SK-N-MC (cell line): ENCODE data around the gene COPE.

Source experiments
- EZH2 ChIP-seq: fragments of 200-600 bp; sonication (generic); IDR thresholded peaks from one replicate; pipeline ENCODE4 v1.6.1; 2017; ENCODE audit warnings: antibody characterized with exemption
- FOXP2 ChIP-seq: optimal IDR thresholded peaks from 2 replicates; pipeline ENCODE3; 2011; ENCODE audit warnings: mild to moderate bottlenecking, moderate library complexity; ENCODE audit not compliant: insufficient read depth; ENCODE audit errors: extremely low read length, control extremely low read depth
- POLR2AphosphoS5 ChIP-seq: IDR thresholded peaks from 2 replicates; pipeline ENCODE4 v1.6.1; 2012; ENCODE audit warnings: mild to moderate bottlenecking, low read depth, low read length, borderline replicate concordance

DNA sequence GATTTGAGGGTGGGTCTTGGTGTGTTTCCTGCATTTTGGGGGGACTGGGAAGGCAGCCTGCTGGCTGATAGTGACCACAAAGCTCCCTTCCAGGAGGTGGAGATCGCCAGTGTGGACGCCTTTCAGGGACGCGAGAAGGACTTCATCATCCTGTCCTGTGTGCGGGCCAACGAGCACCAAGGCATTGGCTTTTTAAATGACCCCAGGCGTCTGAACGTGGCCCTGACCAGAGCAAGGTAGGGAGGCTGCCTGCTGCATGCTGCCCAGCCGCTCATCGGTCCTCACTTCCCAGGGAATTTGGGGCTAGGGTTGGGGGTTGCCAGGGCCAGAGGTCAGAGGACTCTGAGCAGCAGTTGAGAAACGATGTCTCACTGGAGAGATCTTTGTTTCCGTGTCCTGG is 57.3 kb downstream of the COPE start:
- no peak for TF ChIP-seq EZH2
- no peak for TF ChIP-seq POLR2AphosphoS5
- TF ChIP-seq FOXP2, result no peak
